WTC11 (cell line): ENCODE measurements around the gene IGFN1.

Source experiments
- CTCF ChIP-seq: fragments of 200-600 bp; IDR thresholded peaks from 2 replicates; pipeline ENCODE4 v1.8.0; 2022; ENCODE audit warnings: antibody characterized with exemption
- MAX ChIP-seq: sonication (generic); formaldehyde crosslinking; IDR thresholded peaks from 2 replicates; pipeline ENCODE4 v1.8.0; 2022; ENCODE audit warnings: mild to moderate bottlenecking, missing genetic modification reagents
- SP1 ChIP-seq: sonication (generic); formaldehyde crosslinking; conservative IDR thresholded peaks from 2 replicates; pipeline ENCODE4 v1.8.1; 2022; ENCODE audit warnings: missing genetic modification reagents

- no peak for TF ChIP-seq SP1
- no peak for TF ChIP-seq MAX
- TF ChIP-seq CTCF, result no peak
Observed at GRCh38 chr1:201181726-201182125, 8.9 kb upstream of the IGFN1 start.
